ENCODE measurements around the gene CNTRL. TPM values are rescaled to one million over a fixed set of nuclear protein-coding genes. Genes with fewer than 3 reads are reported as not detected.

The CNTRL gene
- total RNA-seq, 2 experiments from 2014 or later = 62.8 to 69.8 TPM

- Mint-ChIP-seq H3K4me1 (ENCODE audit: low read depth) (peaks cover 46% of the 10 kb centered on the region), H3K36me3 (ENCODE audit: low read depth) (peaks cover 66% of the 10 kb centered on the region), H3K4me3 (no peak overlapping the region), H3K27me3 (no peaks in the 10 kb centered on the region), H3K27ac (peak overlapping the region; percentile 3), H3K9me3 (no peaks in the 10 kb centered on the region)
- ChIA-PET POLR2A (interaction anchor here (1.8 kb wide), 1 partner anchor 16 kb away, joined by 6 read pairs; no protein-coding TSS in a partner anchor), CTCF (interaction anchor here (0.9 kb wide), 1 partner anchor 18 kb away, joined by 3 read pairs; no protein-coding TSS in a partner anchor)
- DNase-seq (no peak), ATAC-seq (no peak)
- TF ChIP-seq CTCF (IDR thresholded peaks at IDR 0.05) = no peak
- intact Hi-C loops (cut with micrococcal nuclease) = no loop called here
These were observed 78.9 kb downstream of the CNTRL start for GRCh38 chr9:121153642-121154041.

- intact Hi-C loops (cut with micrococcal nuclease) = no loop called here
- DNase-seq (no peak), ATAC-seq (no peak)
- H3K4me3 Mint-ChIP-seq = no peak overlapping the region
- H3K27ac Mint-ChIP-seq = peak overlapping the region; percentile 7
- H3K9me3 Mint-ChIP-seq = no peaks in the 10 kb centered on the region
- H3K4me1 Mint-ChIP-seq (ENCODE audit: low read depth) = peaks cover 46% of the 10 kb centered on the region
- ChIA-PET CTCF (interaction anchor here (1.1 to 2.3 kb wide), 2 partner anchors 14 to 22 kb away, joined by 3 to 13 read pairs; no protein-coding TSS in a partner anchor), POLR2A (interaction anchor here (0.7 to 1.0 kb wide), 2 partner anchors 15 kb away, joined by 3 read pairs; no protein-coding TSS in a partner anchor)
- H3K27me3 Mint-ChIP-seq = no peaks in the 10 kb centered on the region
- peaks cover 67% of the 10 kb centered on the region for H3K36me3 Mint-ChIP-seq (ENCODE audit: low read depth)
- no peak for TF ChIP-seq CTCF (IDR thresholded peaks at IDR 0.05)
These were observed 80.0 kb downstream of the CNTRL start for GRCh38 chr9:121154782-121155181.

- Mint-ChIP-seq H3K27ac (peak overlapping the region; percentile 88), H3K36me3 (ENCODE audit: low read depth) (peaks cover 68% of the 10 kb centered on the region), H3K4me3 (peak overlapping the region; percentile 11), H3K27me3 (no peaks in the 10 kb centered on the region), H3K4me1 (ENCODE audit: low read depth) (peaks cover 43% of the 10 kb centered on the region), H3K9me3 (no peaks in the 10 kb centered on the region)
- CTCF ChIA-PET = interaction anchor here (1.2 to 2.3 kb wide), 4 partner anchors 9 to 34 kb away, joined by 4 to 13 read pairs (median 6); no protein-coding TSS in a partner anchor
- no peak for TF ChIP-seq CTCF (IDR thresholded peaks at IDR 0.05)
- POLR2A ChIA-PET = no interaction called here
- peak; percentile 28 for DNase-seq
- ATAC-seq = peak; percentile 92
- intact Hi-C loops (cut with micrococcal nuclease) = no loop called here
These were observed 81.5 kb downstream of the CNTRL start for GRCh38 chr9:121156263-121156731.

- intact Hi-C loops (cut with micrococcal nuclease) = no loop called here
- POLR2A ChIA-PET = no interaction called here
- Mint-ChIP-seq H3K4me1 (ENCODE audit: low read depth) (peaks cover 33% of the 10 kb centered on the region), H3K27me3 (no peaks in the 10 kb centered on the region), H3K36me3 (ENCODE audit: low read depth) (peaks cover 65% of the 10 kb centered on the region), H3K4me3 (no peak overlapping the region), H3K9me3 (no peaks in the 10 kb centered on the region), H3K27ac (no peak overlapping the region)
- ATAC-seq (no peak), DNase-seq (no peak)
- CTCF ChIA-PET = interaction anchor here (1.5 to 1.9 kb wide), 2 partner anchors 11 to 36 kb away, joined by 5 to 7 read pairs; no protein-coding TSS in a partner anchor
- TF ChIP-seq CTCF (IDR thresholded peaks at IDR 0.05) = no peak
These were observed 83.2 kb downstream of the CNTRL start for GRCh38 chr9:121157939-121158338.

GRCh38 chr9:121160025-121160424 is 85.3 kb downstream of the CNTRL start:
- DNase-seq (no peak), ATAC-seq (no peak)
- Mint-ChIP-seq H3K36me3 (ENCODE audit: low read depth) (peaks cover 61% of the 10 kb centered on the region), H3K4me3 (no peak overlapping the region), H3K27ac (peak overlapping the region; percentile 72), H3K4me1 (ENCODE audit: low read depth) (peaks cover 18% of the 10 kb centered on the region), H3K9me3 (no peaks in the 10 kb centered on the region), H3K27me3 (no peaks in the 10 kb centered on the region)
- TF ChIP-seq CTCF (IDR thresholded peaks at IDR 0.05) = no peak
- ChIA-PET CTCF (interaction anchor here (1.4 to 3.6 kb wide), 2 partner anchors 9 to 12 kb away, joined by 5 to 15 read pairs; no protein-coding TSS in a partner anchor), POLR2A (interaction anchor here (0.8 to 1.9 kb wide), 2 partner anchors 26 to 39 kb away, joined by 3 to 5 read pairs; no protein-coding TSS in a partner anchor)
- intact Hi-C loops (cut with micrococcal nuclease) = no loop called here

Data from activated CD8-positive, alpha-beta T cell treated with anti-CD3 and anti-CD28 coated beads for 36 hours (primary cell).